OCI-LY7 (cell line): ENCODE data around the gene FARSB. TPM values are rescaled to one million over a fixed set of nuclear protein-coding genes. Genes with fewer than 3 reads are reported as not detected.

Experiments
- BruUV-seq: library from RNA; stranded (reverse); fragments of 400-500 nt; replicated peaks from 2 replicates; lab custom pipeline; 2021; lab: Mats Ljungman, UMichigan
- CTCF ChIA-PET: fragments of 300-600 bp; sonication (Branson Sonifier 250); formaldehyde crosslinking; loops from one replicate; lab custom pipeline; 2022; ENCODE audit warnings: antibody characterized with exemption; ENCODE audit not compliant: unreplicated experiment; lab: Charles Lee
- POLR2A ChIA-PET: fragments of 300-600 bp; sonication (Branson Sonifier 250); formaldehyde crosslinking; loops from one replicate; lab custom pipeline; 2022; ENCODE audit warnings: antibody characterized with exemption; lab: Charles Lee
- DNase-seq: peaks from one replicate; pipeline ENCODE4 v3.0.0-alpha.2; 2015; ENCODE audit warnings: low spot score
- H2AFZ ChIP-seq: fragments of 200-600 bp; sonication (generic), shearing (Covaris generic); 2 replicates; pipeline ENCODE4 v1.6.1; 2014; ENCODE audit warnings: mild to moderate bottlenecking, antibody characterized with exemption, low read length, moderate library complexity
- H3K27ac ChIP-seq: fragments of 200-600 bp; sonication (generic); 2 replicates; pipeline ENCODE4 v1.5.1; 2014; ENCODE audit warnings: mixed run types, low read depth, mild to moderate bottlenecking, moderate library complexity, low read length, inconsistent platforms; ENCODE audit not compliant: poor library complexity, severe bottlenecking
- H3K36me3 ChIP-seq: fragments of 200-600 bp; sonication (generic); 2 replicates; pipeline ENCODE4 v1.6.1; 2014; ENCODE audit warnings: mild to moderate bottlenecking, antibody characterized with exemption, low read length, moderate library complexity, mixed read lengths; ENCODE audit not compliant: insufficient read depth
- H3K4me1 ChIP-seq: fragments of 200-600 bp; sonication (generic); 2 replicates; pipeline ENCODE4 v1.5.1; 2014; ENCODE audit warnings: mild to moderate bottlenecking, low read length; ENCODE audit not compliant: insufficient read depth, poor library complexity, severe bottlenecking
- H3K4me2 ChIP-seq: fragments of 200-600 bp; sonication (generic); 2 replicates; pipeline ENCODE4 v1.6.1; 2014; ENCODE audit warnings: mild to moderate bottlenecking, low read length
- H3K4me3 ChIP-seq: fragments of 200-600 bp; sonication (generic); 2 replicates; pipeline ENCODE4 v1.5.1; 2014; ENCODE audit warnings: mild to moderate bottlenecking, low read depth, low read length; ENCODE audit not compliant: poor library complexity, severe bottlenecking
- H3K79me2 ChIP-seq: fragments of 200-600 bp; sonication (generic); 2 replicates; pipeline ENCODE4 v1.6.1; 2016; ENCODE audit warnings: low read depth, mild to moderate bottlenecking, low read length, moderate library complexity, mixed read lengths; ENCODE audit not compliant: insufficient read depth
- H3K9me2 ChIP-seq: fragments of 200-600 bp; sonication (generic); 2 replicates; pipeline ENCODE4 v1.6.1; 2016; ENCODE audit warnings: mild to moderate bottlenecking, low read length, mixed read lengths; ENCODE audit not compliant: insufficient read depth
- H3K9me3 ChIP-seq: fragments of 200-600 bp; sonication (generic); 2 replicates; pipeline ENCODE4 v1.6.1; 2014; ENCODE audit warnings: mild to moderate bottlenecking, mixed run types, low read length, mixed read lengths
- H4K20me1 ChIP-seq: fragments of 200-600 bp; sonication (generic); 2 replicates; pipeline ENCODE4 v1.6.1; 2014; ENCODE audit warnings: mild to moderate bottlenecking, antibody characterized with exemption, low read length, moderate library complexity, mixed read lengths; ENCODE audit not compliant: insufficient read depth
- CTCF ChIP-seq: fragments of 200-600 bp; sonication (generic); conservative IDR thresholded peaks from 2 replicates; pipeline ENCODE4 v1.5.1; 2014; ENCODE audit warnings: mild to moderate bottlenecking, antibody characterized with exemption, low read length, moderate library complexity, mixed read lengths
- EZH2phosphoT487 ChIP-seq: fragments of 200-600 bp; sonication (generic); IDR thresholded peaks from 2 replicates; pipeline ENCODE4 v1.6.1; 2018; ENCODE audit warnings: low read depth, borderline replicate concordance, mild to moderate bottlenecking, mixed run types, antibody characterized with exemption, low read length, moderate library complexity, mixed read lengths
- intact Hi-C: fragments of 100-400 bp; cut with micrococcal nuclease; formaldehyde crosslinking; loops from one replicate; pipeline ENCODE4 v1.10.0; 2022; ENCODE audit not compliant: unreplicated experiment
- total RNA-seq, 2 experiments: library from RNA; depleted of rRNA in 1 of 2; stranded (reverse); fragments of >200 nt in 1 of 2; shearing (Covaris generic) in 1 of 2; gene quantifications; 2 replicates each; pipeline ENCODE4 v1.2.3, GENCODE V29; 2014 to 2022

FARSB gene
- total RNA-seq, 2 experiments from 2014 or later: 24.9 to 46.7 TPM

- no peaks in the 10 kb centered on the region for H4K20me1 ChIP-seq
- no peaks in the 10 kb centered on the region for H3K4me1 ChIP-seq
- DNase-seq: no peak
- no TSS peak for BruUV-seq
- no peaks in the 10 kb centered on the region for H3K9me3 ChIP-seq
- no peaks in the 10 kb centered on the region for H3K9me2 ChIP-seq
- intact Hi-C loops: no loop called here
- no peaks in the 10 kb centered on the region for H3K79me2 ChIP-seq
- H3K4me2 ChIP-seq: no peak overlapping the region
- no peak for TF ChIP-seq CTCF
- TF ChIP-seq EZH2phosphoT487: no peak
- H2AFZ ChIP-seq: no peak overlapping the region
- ChIA-PET POLR2A (interaction anchor here (0.5 kb wide), 1 partner anchor 45 kb away, joined by 3 read pairs; no protein-coding TSS in a partner anchor), CTCF (no interaction called here)
- no peak overlapping the region for H3K4me3 ChIP-seq
- no peak overlapping the region for H3K27ac ChIP-seq
- H3K36me3 ChIP-seq: no peaks in the 10 kb centered on the region
Observed at GRCh38 chr2:222523783-222524544, 131.9 kb downstream of the FARSB start.

- Histone ChIP-seq H3K4me3 (no peak overlapping the region), H3K27ac (no peak overlapping the region), H3K79me2 (no peaks in the 10 kb centered on the region), H2AFZ (no peak overlapping the region), H3K4me2 (no peak overlapping the region), H3K9me2 (no peaks in the 10 kb centered on the region), H3K36me3 (no peaks in the 10 kb centered on the region), H4K20me1 (no peaks in the 10 kb centered on the region), H3K9me3 (no peaks in the 10 kb centered on the region), H3K4me1 (no peaks in the 10 kb centered on the region)
- intact Hi-C loops: no loop called here
- TF ChIP-seq EZH2phosphoT487 (no peak), CTCF (no peak)
- ChIA-PET POLR2A (no interaction called here), CTCF (no interaction called here)
- DNase-seq: no peak
- BruUV-seq: no TSS peak
Observed at GRCh38 chr2:222522082-222522481, 133.8 kb downstream of the FARSB start.

- Histone ChIP-seq H3K9me2 (no peaks in the 10 kb centered on the region), H2AFZ (no peak overlapping the region), H3K27ac (no peak overlapping the region), H3K36me3 (no peaks in the 10 kb centered on the region), H3K79me2 (no peaks in the 10 kb centered on the region), H4K20me1 (no peaks in the 10 kb centered on the region), H3K4me2 (no peak overlapping the region), H3K4me1 (no peaks in the 10 kb centered on the region), H3K4me3 (no peak overlapping the region), H3K9me3 (no peaks in the 10 kb centered on the region)
- CTCF ChIA-PET: no interaction called here
- TF ChIP-seq EZH2phosphoT487 (no peak), CTCF (no peak)
- DNase-seq: no peak
- intact Hi-C loops: no loop called here
- POLR2A ChIA-PET: no interaction called here
- no TSS peak for BruUV-seq
Observed at GRCh38 chr2:222521099-222521498, 134.8 kb downstream of the FARSB start.

Other genes with a start within 250 kb of the FARSB start
- not detected in 2 replicates for gene SGPP2, start 231.5 kb downstream of the FARSB start, total RNA-seq (2014; rRNA removed; shearing (Covaris generic))
- not detected in 2 replicates for gene SGPP2, start 231.5 kb downstream of the FARSB start, total RNA-seq (2022)
- gene MOGAT1, start 15.6 kb upstream of the FARSB start, total RNA-seq (2014; rRNA removed; shearing (Covaris generic)): not detected in 2 replicates
- gene MOGAT1, start 15.6 kb upstream of the FARSB start, total RNA-seq (2022): not detected in 2 replicates
- gene ACSL3, start 204.9 kb upstream of the FARSB start, total RNA-seq (2014; rRNA removed; shearing (Covaris generic)): 62.6 and 65.6 TPM in 2 replicates
- 83.2 and 83.4 TPM in 2 replicates for gene ACSL3, start 204.9 kb upstream of the FARSB start, total RNA-seq (2022)